ENCODE data around the gene HSD17B12.

DNA sequence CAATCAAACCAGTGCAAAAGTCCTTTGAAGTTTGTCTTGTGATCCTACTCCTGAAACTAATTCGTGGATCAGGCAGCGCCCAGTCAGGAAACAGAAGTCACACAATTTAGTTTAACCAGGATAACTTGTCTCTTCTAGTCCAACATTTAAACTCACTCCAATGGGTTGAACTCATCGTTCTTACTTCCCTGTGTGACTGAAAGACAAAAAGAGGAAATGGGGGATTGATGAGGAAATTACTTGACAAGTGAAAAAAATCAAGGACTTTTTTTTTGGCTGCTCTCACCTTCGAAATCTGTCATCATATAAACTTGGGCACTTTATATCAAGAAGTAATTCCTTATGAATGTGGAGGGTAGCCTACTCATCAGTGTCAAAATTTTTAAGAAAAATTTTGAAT is 78.4 kb downstream of the HSD17B12 start:
- TF ChIP-seq POLR2A (IDR thresholded peaks at IDR 0.05; ENCODE audit: low read length) (no peak), GATA1 (IDR thresholded peaks at IDR 0.05; ENCODE audit: low read depth, low read length) (no peak)

All from erythroblast (primary cell).